ENCODE measurements around the gene NKX2-2.

DNA sequence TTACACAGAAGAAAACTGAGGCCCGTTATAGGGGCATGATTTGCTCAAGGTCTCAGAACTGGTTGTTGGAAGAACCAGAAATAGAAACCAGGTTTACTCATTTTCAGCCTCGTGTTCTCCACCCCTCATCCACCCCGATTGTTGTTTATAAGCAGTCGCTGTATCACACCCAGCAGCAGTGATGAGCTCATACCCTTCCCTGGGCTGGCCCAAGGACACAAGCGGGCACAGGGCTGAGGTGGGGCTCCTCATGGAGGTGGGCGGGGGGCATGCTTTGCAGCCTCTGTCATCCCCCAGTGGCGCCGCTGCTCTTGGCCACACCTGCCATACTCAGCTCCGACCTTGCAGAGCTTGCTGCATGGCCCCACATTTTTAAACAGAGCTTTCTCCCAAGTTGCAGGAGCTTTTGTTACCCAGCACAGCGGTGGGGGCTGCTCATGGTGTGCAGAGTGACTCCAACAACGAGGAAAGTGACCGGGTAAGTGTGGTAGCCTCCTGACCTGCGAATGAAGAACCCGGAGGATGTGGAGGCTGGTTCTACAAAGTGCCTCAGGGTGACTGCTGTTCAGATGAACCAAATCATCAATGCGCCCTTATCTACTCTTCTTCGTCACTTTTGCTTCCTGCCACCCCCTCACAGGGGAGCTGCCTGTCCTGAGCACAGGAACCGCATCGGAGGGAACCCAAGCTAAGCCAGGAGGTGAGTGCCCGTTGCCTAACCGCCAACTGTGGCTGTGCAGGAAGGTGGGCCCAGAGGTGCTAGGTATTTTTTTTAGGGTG lies 43.6 kb upstream of the NKX2-2 start:
- TF ChIP-seq, protein P1, sequence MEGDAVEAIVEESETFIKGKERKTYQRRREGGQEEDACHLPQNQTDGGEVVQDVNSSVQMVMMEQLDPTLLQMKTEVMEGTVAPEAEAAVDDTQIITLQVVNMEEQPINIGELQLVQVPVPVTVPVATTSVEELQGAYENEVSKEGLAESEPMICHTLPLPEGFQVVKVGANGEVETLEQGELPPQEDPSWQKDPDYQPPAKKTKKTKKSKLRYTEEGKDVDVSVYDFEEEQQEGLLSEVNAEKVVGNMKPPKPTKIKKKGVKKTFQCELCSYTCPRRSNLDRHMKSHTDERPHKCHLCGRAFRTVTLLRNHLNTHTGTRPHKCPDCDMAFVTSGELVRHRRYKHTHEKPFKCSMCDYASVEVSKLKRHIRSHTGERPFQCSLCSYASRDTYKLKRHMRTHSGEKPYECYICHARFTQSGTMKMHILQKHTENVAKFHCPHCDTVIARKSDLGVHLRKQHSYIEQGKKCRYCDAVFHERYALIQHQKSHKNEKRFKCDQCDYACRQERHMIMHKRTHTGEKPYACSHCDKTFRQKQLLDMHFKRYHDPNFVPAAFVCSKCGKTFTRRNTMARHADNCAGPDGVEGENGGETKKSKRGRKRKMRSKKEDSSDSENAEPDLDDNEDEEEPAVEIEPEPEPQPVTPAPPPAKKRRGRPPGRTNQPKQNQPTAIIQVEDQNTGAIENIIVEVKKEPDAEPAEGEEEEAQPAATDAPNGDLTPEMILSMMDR (IDR thresholded peaks at IDR 0.05; ENCODE audit: insufficient read depth, low read depth, low read length), result no peak
- TF ChIP-seq EZH2 (IDR thresholded peaks at IDR 0.05; ENCODE audit: insufficient read depth, low read length), result no peak

All from astrocyte (in vitro differentiated cells and primary cell).